ENCODE measurements around the gene P4HB. TPM values are rescaled to one million over a fixed set of nuclear protein-coding genes. Genes with fewer than 3 reads are reported as not detected.

P4HB gene
- total RNA-seq, result 624 and 855 TPM in 2 replicates

GRCh38 chr17:81859906-81860755 is at the start of gene P4HB:
TSS of gene P4HB (minus strand) at chr17:81860535. CDS start at chr17:81860471, 64 bp downstream.

GRCh38 chr17:81902023-81902652 is 41.8 kb upstream of the P4HB start, which contains the start of gene NPB:
TSS of gene NPB (plus strand) at chr17:81902238. CDS start at chr17:81902278, 40 bp downstream.

GRCh38 chr17:81870981-81871386 is 10.6 kb upstream of the P4HB start, which contains the start of gene ARHGDIA:
TSS of gene ARHGDIA (minus strand) at chr17:81871337. CDS start at chr17:81869930, 1,407 bp downstream.

GRCh38 chr17:81834831-81835267 is 25.5 kb downstream of the P4HB start, which contains the start of gene PPP1R27:
TSS of gene PPP1R27 (minus strand) at chr17:81835050. CDS start at chr17:81834953, 97 bp downstream.

GRCh38 chr17:81833160-81833920 is 27.0 kb downstream of the P4HB start, which contains the start of gene MCRIP1:
TSS of gene MCRIP1 (minus strand) at chr17:81833291. CDS start at chr17:81824506, 8,785 bp downstream.

GRCh38 chr17:81803728-81804558 is 56.4 kb downstream of the P4HB start, which contains the start of gene GCGR:
TSS of gene GCGR (plus strand) at chr17:81804150. CDS start at chr17:81809019, 4,869 bp downstream.

Other genes starting within 250 kb of the P4HB start
- 44.3 and 48.9 TPM in 2 replicates for gene NPLOC4, start 223.4 kb downstream of the P4HB start, total RNA-seq
- gene TSPAN10, start 223.3 kb downstream of the P4HB start, total RNA-seq, result 0.21 and 0.48 TPM in 2 replicates
- gene PDE6G, start 204.0 kb downstream of the P4HB start, total RNA-seq, result 0.72 TPM in 1 of 2 replicates, not detected in the other
- gene OXLD1, start 193.9 kb downstream of the P4HB start, total RNA-seq, result 57.8 and 61.0 TPM in 2 replicates
- gene CCDC137, start 193.8 kb downstream of the P4HB start, total RNA-seq, result 5.8 and 8.7 TPM in 2 replicates
- 21.7 and 27.2 TPM in 2 replicates for gene ARL16, start 176.7 kb downstream of the P4HB start, total RNA-seq
- 91.4 and 114 TPM in 2 replicates for gene HGS, start 176.5 kb downstream of the P4HB start, total RNA-seq
- gene MRPL12, start 157.2 kb downstream of the P4HB start, total RNA-seq, result 6.3 and 9.8 TPM in 2 replicates
- gene SLC25A10, start 148.3 kb downstream of the P4HB start, total RNA-seq, result 27.9 and 34.5 TPM in 2 replicates
- not detected in 2 replicates for gene GCGR, start 56.4 kb downstream of the P4HB start, total RNA-seq
- gene MCRIP1, start 27.2 kb downstream of the P4HB start, total RNA-seq, result 31.5 and 63.1 TPM in 2 replicates
- not detected in 2 replicates for gene PPP1R27, start 25.5 kb downstream of the P4HB start, total RNA-seq
- 124 and 148 TPM in 2 replicates for gene ARHGDIA, start 10.8 kb upstream of the P4HB start, total RNA-seq
- gene ALYREF, start 31.1 kb upstream of the P4HB start, total RNA-seq, result 61.4 and 116 TPM in 2 replicates
- gene ANAPC11, start 31.2 kb upstream of the P4HB start, total RNA-seq, result 130 and 132 TPM in 2 replicates
- 1.9 and 2.6 TPM in 2 replicates for gene NPB, start 41.7 kb upstream of the P4HB start, total RNA-seq
- gene PCYT2, start 50.9 kb upstream of the P4HB start, total RNA-seq, result 24.3 and 34.5 TPM in 2 replicates
- 26.9 and 29.9 TPM in 2 replicates for gene SIRT7, start 57.6 kb upstream of the P4HB start, total RNA-seq
- gene MAFG, start 67.2 kb upstream of the P4HB start, total RNA-seq, result 16.9 and 22.2 TPM in 2 replicates
- gene PYCR1, start 76.8 kb upstream of the P4HB start, total RNA-seq, result 126 and 176 TPM in 2 replicates
- gene MYADML2, start 86.7 kb upstream of the P4HB start, total RNA-seq, result not detected in 2 replicates
- gene NOTUM, start 100.7 kb upstream of the P4HB start, total RNA-seq, result not detected in 2 replicates
- gene ASPSCR1, start 117.1 kb upstream of the P4HB start, total RNA-seq, result 16.1 and 23.4 TPM in 2 replicates
- gene CENPX, start 162.3 kb upstream of the P4HB start, total RNA-seq, result 28.2 and 45.0 TPM in 2 replicates
- gene LRRC45, start 162.8 kb upstream of the P4HB start, total RNA-seq, result 12.3 and 13.9 TPM in 2 replicates
- 14.3 and 40.7 TPM in 2 replicates for gene RAC3, start 171.1 kb upstream of the P4HB start, total RNA-seq
- gene DCXR, start 177.2 kb upstream of the P4HB start, total RNA-seq, result 82.7 and 109 TPM in 2 replicates
- gene RFNG, start 191.3 kb upstream of the P4HB start, total RNA-seq, result 36.1 and 37.5 TPM in 2 replicates
- 81.8 and 87.5 TPM in 2 replicates for gene GPS1, start 191.4 kb upstream of the P4HB start, total RNA-seq
- gene DUS1L, start 205.3 kb upstream of the P4HB start, total RNA-seq, result 113 and 146 TPM in 2 replicates
- 96.9 and 142 TPM in 2 replicates for gene FASN, start 237.7 kb upstream of the P4HB start, total RNA-seq